Glutamatergic neuron (in vitro differentiated cells): Measurements from ENCODE around the gene CPVL. TPM values are rescaled to one million over a fixed set of nuclear protein-coding genes. Genes with fewer than 3 reads are reported as not detected.

ENCODE experiments used
- DNase-seq: peaks from one replicate; pipeline ENCODE4 v3.0.0; 2022
- H3K27ac Mint-ChIP-seq: one replicate; pipeline ENCODE4 v1.8.0; 2020; ENCODE audit warnings: mild to moderate bottlenecking, mixed read lengths, inconsistent platforms; ENCODE audit not compliant: unreplicated experiment
- H3K27me3 Mint-ChIP-seq: one replicate; pipeline ENCODE4 v1.8.0; 2020; ENCODE audit warnings: mild to moderate bottlenecking, moderate library complexity, mixed read lengths, inconsistent platforms; ENCODE audit not compliant: unreplicated experiment
- H3K36me3 Mint-ChIP-seq: one replicate; pipeline ENCODE4 v1.8.0; 2020; ENCODE audit warnings: mild to moderate bottlenecking, mixed read lengths, inconsistent platforms; ENCODE audit not compliant: unreplicated experiment
- H3K4me1 Mint-ChIP-seq: one replicate; pipeline ENCODE4 v1.8.0; 2020; ENCODE audit warnings: mild to moderate bottlenecking, low read depth, mixed read lengths, inconsistent platforms; ENCODE audit not compliant: unreplicated experiment
- H3K4me3 Mint-ChIP-seq: one replicate; pipeline ENCODE4 v1.8.0; 2020; ENCODE audit warnings: mild to moderate bottlenecking, mixed read lengths, inconsistent platforms; ENCODE audit not compliant: unreplicated experiment
- H3K9me3 Mint-ChIP-seq: one replicate; pipeline ENCODE4 v1.8.0; 2020; ENCODE audit warnings: mild to moderate bottlenecking, moderate library complexity, mixed read lengths, inconsistent platforms; ENCODE audit not compliant: unreplicated experiment
- CTCF ChIP-seq: fragments of 200-600 bp; sonication (generic); IDR thresholded peaks from one replicate; pipeline ENCODE4 v1.5.0; 2021; ENCODE audit not compliant: partially characterized antibody, unreplicated experiment
- total RNA-seq: library from RNA; stranded (reverse); fragmentation: NEBNext Ultra II Directional; extraction: Animal tissue kit (Norgen Biotek cat#: 25700); gene quantifications from one replicate; pipeline ENCODE4 v1.2.1, GENCODE V29; 2021; ENCODE audit not compliant: unreplicated experiment

Gene CPVL
- total RNA-seq, 1 donor from 2014 or later, result 20.3 TPM

- Mint-ChIP-seq H3K27me3 (no peaks in the 10 kb centered on the region), H3K36me3 (peaks cover 11% of the 10 kb centered on the region), H3K4me3 (no peak overlapping the region), H3K27ac (no peak overlapping the region), H3K9me3 (no peaks in the 10 kb centered on the region), H3K4me1 (no peaks in the 10 kb centered on the region)
- no peak for TF ChIP-seq CTCF
- DNase-seq, result no peak
Measured at GRCh38 chr7:29007127-29007526, 139.2 kb downstream of the CPVL start.

GRCh38 chr7:29005829-29006228 lies 140.5 kb downstream of the CPVL start:
- H3K36me3 Mint-ChIP-seq, result peaks cover 11% of the 10 kb centered on the region
- no peak for DNase-seq
- no peaks in the 10 kb centered on the region for H3K9me3 Mint-ChIP-seq
- no peak overlapping the region for H3K4me3 Mint-ChIP-seq
- no peaks in the 10 kb centered on the region for H3K4me1 Mint-ChIP-seq
- no peaks in the 10 kb centered on the region for H3K27me3 Mint-ChIP-seq
- TF ChIP-seq CTCF, result no peak
- H3K27ac Mint-ChIP-seq, result no peak overlapping the region

GRCh38 chr7:29005406-29005805 lies 140.9 kb downstream of the CPVL start:
- Mint-ChIP-seq H3K27ac (no peak overlapping the region), H3K9me3 (no peaks in the 10 kb centered on the region), H3K27me3 (no peaks in the 10 kb centered on the region), H3K4me1 (no peaks in the 10 kb centered on the region), H3K4me3 (no peak overlapping the region), H3K36me3 (peaks cover 11% of the 10 kb centered on the region)
- no peak for TF ChIP-seq CTCF
- no peak for DNase-seq

- H3K4me1 Mint-ChIP-seq, result no peaks in the 10 kb centered on the region
- TF ChIP-seq CTCF, result no peak
- H3K4me3 Mint-ChIP-seq, result no peak overlapping the region
- no peak overlapping the region for H3K27ac Mint-ChIP-seq
- DNase-seq, result no peak
- H3K36me3 Mint-ChIP-seq, result peaks cover 11% of the 10 kb centered on the region
- no peaks in the 10 kb centered on the region for H3K9me3 Mint-ChIP-seq
- H3K27me3 Mint-ChIP-seq, result no peaks in the 10 kb centered on the region
Measured at GRCh38 chr7:29003703-29004102, 142.6 kb downstream of the CPVL start.

- peaks cover 11% of the 10 kb centered on the region for H3K36me3 Mint-ChIP-seq
- H3K4me3 Mint-ChIP-seq, result no peak overlapping the region
- H3K9me3 Mint-ChIP-seq, result no peaks in the 10 kb centered on the region
- peaks cover 4% of the 10 kb centered on the region for H3K4me1 Mint-ChIP-seq
- no peak for TF ChIP-seq CTCF
- H3K27ac Mint-ChIP-seq, result no peak overlapping the region
- no peaks in the 10 kb centered on the region for H3K27me3 Mint-ChIP-seq
- no peak for DNase-seq
Measured at GRCh38 chr7:29000717-29001076, 145.6 kb downstream of the CPVL start.
